DOHH2 (cell line): Measurements from ENCODE around the gene TMEM45A.

Source experiments
- CTCF ChIP-seq: fragments of 200-600 bp; sonication (generic); IDR thresholded peaks from one replicate; pipeline ENCODE4 v1.5.1; 2014; ENCODE audit warnings: antibody characterized with exemption, mild to moderate bottlenecking, low read depth, low read length; ENCODE audit not compliant: poor library complexity, severe bottlenecking
- EZH2phosphoT487 ChIP-seq: fragments of 200-600 bp; sonication (generic); IDR thresholded peaks from 2 replicates; pipeline ENCODE4 v1.6.1; 2017; ENCODE audit warnings: borderline replicate concordance, mild to moderate bottlenecking, antibody characterized with exemption, low read length, moderate library complexity, mixed read lengths

GRCh38 chr3:100522125-100522524 lies 29.7 kb downstream of the TMEM45A start:
- TF ChIP-seq CTCF (no peak), EZH2phosphoT487 (no peak)
